Mesendoderm (in vitro differentiated cells): ENCODE data around the gene EIF4E2.
A peak's percentile ranks its signal among the peaks of the same experiment; 100 is the strongest.

Experiments used
- DNase-seq: peaks from one replicate; pipeline ENCODE4 v3.0.0; 2013
- H2AK5ac ChIP-seq: 2 replicates; pipeline ENCODE4 v1.6.1; 2013; ENCODE audit warnings: low read length, inconsistent platforms
- H2BK120ac ChIP-seq: 2 replicates; pipeline ENCODE4 v1.6.1; 2013; ENCODE audit warnings: low read depth, mild to moderate bottlenecking, low read length, moderate library complexity, mixed read lengths
- H2BK15ac ChIP-seq: replicated peaks from 2 replicates; pipeline ENCODE4 v1.6.1; 2013; ENCODE audit warnings: low read depth, mild to moderate bottlenecking, moderate library complexity
- H2BK5ac ChIP-seq: 2 replicates; pipeline ENCODE4 v1.6.1; 2013; ENCODE audit warnings: low read length, inconsistent platforms
- H3K18ac ChIP-seq: 2 replicates; pipeline ENCODE4 v1.6.1; 2013; ENCODE audit warnings: mild to moderate bottlenecking, low read length, mixed read lengths
- H3K23ac ChIP-seq: one replicate; pipeline ENCODE4 v1.6.1; 2013; ENCODE audit warnings: low read length
- H3K27ac ChIP-seq: 2 replicates; pipeline ENCODE4 v1.5.1; 2013; ENCODE audit warnings: low read depth, mild to moderate bottlenecking, inconsistent platforms, low read length, moderate library complexity
- H3K27me3 ChIP-seq: 2 replicates; pipeline ENCODE4 v1.6.1; 2013; ENCODE audit warnings: low read length, control low read depth, mild to moderate bottlenecking, inconsistent platforms; ENCODE audit not compliant: insufficient read depth, poor library complexity
- H3K36me3 ChIP-seq: 2 replicates; pipeline ENCODE4 v1.6.1; 2013; ENCODE audit warnings: low read length, inconsistent platforms; ENCODE audit not compliant: control insufficient read depth, insufficient read depth
- H3K4ac ChIP-seq: one replicate; pipeline ENCODE4 v1.6.1; 2013; ENCODE audit warnings: low read depth, mild to moderate bottlenecking, low read length, moderate library complexity
- H3K4me1 ChIP-seq: 2 replicates; pipeline ENCODE4 v1.6.1; 2013; ENCODE audit warnings: low read depth, low read length, inconsistent platforms; ENCODE audit not compliant: control insufficient read depth
- H3K4me2 ChIP-seq: 2 replicates; pipeline ENCODE4 v1.6.1; 2013; ENCODE audit warnings: low read length
- H3K4me3 ChIP-seq: 2 replicates; pipeline ENCODE4 v1.5.1; 2013; ENCODE audit warnings: mild to moderate bottlenecking, low read length
- H3K56ac ChIP-seq: one replicate; pipeline ENCODE4 v1.6.1; 2013; ENCODE audit warnings: low read length
- H3K79me1 ChIP-seq: 2 replicates; pipeline ENCODE4 v1.6.1; 2013; ENCODE audit warnings: low read length, inconsistent platforms
- H3K79me2 ChIP-seq: 2 replicates; pipeline ENCODE4 v1.6.1; 2013; ENCODE audit warnings: mild to moderate bottlenecking, low read length; ENCODE audit not compliant: control insufficient read depth, insufficient read depth
- H3K9ac ChIP-seq: 2 replicates; pipeline ENCODE4 v1.6.1; 2013; ENCODE audit warnings: low read length, inconsistent platforms
- H4K5ac ChIP-seq: one replicate; pipeline ENCODE4 v1.6.1; 2013; ENCODE audit warnings: low read length
- H4K8ac ChIP-seq: one replicate; pipeline ENCODE4 v1.6.1; 2013; ENCODE audit warnings: low read depth, mild to moderate bottlenecking, control low read depth, low read length, moderate library complexity
- WGBS: extraction: QIAGEN DNeasy Blood & Tissue Kit; methylation state at CpG from one replicate; pipeline ENCODE4 v1.1.7; 2013; ENCODE audit warnings: low lambda C conversion rate, missing lambda C conversion rate; ENCODE audit not compliant: insufficient coverage; ENCODE audit errors: extremely low coverage; 5-methylcytosine and 5-hydroxymethylcytosine counted together

Gene EIF4E2

GRCh38 chr2:232593982-232594381 lies 43.5 kb downstream of the EIF4E2 start:
- no peak overlapping the region for H3K27ac ChIP-seq
- H3K4me1 ChIP-seq, result no peaks in the 10 kb centered on the region
- H3K23ac ChIP-seq, result no peak overlapping the region
- H3K4me3 ChIP-seq, result no peak overlapping the region
- no peaks in the 10 kb centered on the region for H3K79me2 ChIP-seq
- H3K36me3 ChIP-seq, result no peaks in the 10 kb centered on the region
- H2AK5ac ChIP-seq, result no peak overlapping the region
- H3K4me2 ChIP-seq, result no peak overlapping the region
- no peak overlapping the region for H3K9ac ChIP-seq
- H3K27me3 ChIP-seq, result no peaks in the 10 kb centered on the region
- no peak overlapping the region for H4K8ac ChIP-seq
- H2BK5ac ChIP-seq, result no peak overlapping the region
- no peak overlapping the region for H2BK15ac ChIP-seq
- H3K79me1 ChIP-seq, result no peaks in the 10 kb centered on the region
- H3K56ac ChIP-seq, result no peak overlapping the region
- no peak overlapping the region for H3K4ac ChIP-seq
- H3K18ac ChIP-seq, result no peak overlapping the region
- no peak overlapping the region for H4K5ac ChIP-seq
- WGBS, result no CpG with 5 or more reads among the region's 7 CpGs
- H2BK120ac ChIP-seq, result no peak overlapping the region
- no peak for DNase-seq

GRCh38 chr2:232597362-232598079 lies 47.0 kb downstream of the EIF4E2 start:
- Histone ChIP-seq H3K4me2 (no peak overlapping the region), H3K4ac (no peak overlapping the region), H2BK15ac (no peak overlapping the region), H2BK120ac (no peak overlapping the region), H3K27me3 (no peaks in the 10 kb centered on the region), H3K23ac (no peak overlapping the region), H3K79me1 (no peaks in the 10 kb centered on the region), H2AK5ac (no peak overlapping the region), H4K5ac (no peak overlapping the region), H3K4me3 (no peak overlapping the region), H3K4me1 (no peaks in the 10 kb centered on the region), H3K27ac (no peak overlapping the region), H4K8ac (no peak overlapping the region), H3K36me3 (no peaks in the 10 kb centered on the region), H2BK5ac (no peak overlapping the region), H3K56ac (no peak overlapping the region), H3K9ac (no peak overlapping the region), H3K18ac (no peak overlapping the region), H3K79me2 (no peaks in the 10 kb centered on the region)
- no CpG with 5 or more reads among the region's 7 CpGs for WGBS
- no peak for DNase-seq

- H3K4me1 ChIP-seq, result no peaks in the 10 kb centered on the region
- no peak overlapping the region for H3K27ac ChIP-seq
- no peak overlapping the region for H3K4ac ChIP-seq
- H3K56ac ChIP-seq, result no peak overlapping the region
- no peak overlapping the region for H3K23ac ChIP-seq
- no peak overlapping the region for H2BK5ac ChIP-seq
- no peak overlapping the region for H3K9ac ChIP-seq
- H3K79me2 ChIP-seq, result no peaks in the 10 kb centered on the region
- no peaks in the 10 kb centered on the region for H3K79me1 ChIP-seq
- no peak overlapping the region for H3K4me3 ChIP-seq
- H3K36me3 ChIP-seq, result no peaks in the 10 kb centered on the region
- DNase-seq, result no peak
- H2AK5ac ChIP-seq, result no peak overlapping the region
- no peaks in the 10 kb centered on the region for H3K27me3 ChIP-seq
- H3K4me2 ChIP-seq, result no peak overlapping the region
- H4K5ac ChIP-seq, result no peak overlapping the region
- no peak overlapping the region for H2BK120ac ChIP-seq
- WGBS, result no CpG with 5 or more reads among the region's 4 CpGs
- no peak overlapping the region for H2BK15ac ChIP-seq
- no peak overlapping the region for H3K18ac ChIP-seq
- no peak overlapping the region for H4K8ac ChIP-seq
These were observed 47.8 kb downstream of the EIF4E2 start for GRCh38 chr2:232598293-232598692.

GRCh38 chr2:232600053-232600773 lies 49.7 kb downstream of the EIF4E2 start:
- Histone ChIP-seq H3K79me2 (no peaks in the 10 kb centered on the region), H2BK5ac (no peak overlapping the region), H3K4me3 (no peak overlapping the region), H3K18ac (no peak overlapping the region), H4K5ac (no peak overlapping the region), H2BK120ac (no peak overlapping the region), H3K79me1 (no peaks in the 10 kb centered on the region), H3K4me1 (no peaks in the 10 kb centered on the region), H3K27ac (no peak overlapping the region), H3K56ac (no peak overlapping the region), H2BK15ac (no peak overlapping the region), H2AK5ac (no peak overlapping the region), H3K36me3 (no peaks in the 10 kb centered on the region), H4K8ac (no peak overlapping the region), H3K9ac (no peak overlapping the region), H3K27me3 (no peaks in the 10 kb centered on the region), H3K4me2 (no peak overlapping the region), H3K4ac (no peak overlapping the region), H3K23ac (no peak overlapping the region)
- WGBS, result no CpG with 5 or more reads among the region's 17 CpGs
- peak; percentile 31 for DNase-seq

GRCh38 chr2:232603283-232603682 lies 52.8 kb downstream of the EIF4E2 start:
- Histone ChIP-seq H3K27me3 (no peaks in the 10 kb centered on the region), H3K79me1 (no peaks in the 10 kb centered on the region), H3K79me2 (no peaks in the 10 kb centered on the region), H3K36me3 (no peaks in the 10 kb centered on the region), H3K4ac (no peak overlapping the region), H2AK5ac (no peak overlapping the region), H3K4me2 (no peak overlapping the region), H3K23ac (no peak overlapping the region), H3K18ac (no peak overlapping the region), H3K4me3 (no peak overlapping the region), H2BK120ac (no peak overlapping the region), H3K9ac (no peak overlapping the region), H4K5ac (no peak overlapping the region), H3K56ac (no peak overlapping the region), H3K4me1 (no peaks in the 10 kb centered on the region), H2BK5ac (no peak overlapping the region), H2BK15ac (no peak overlapping the region), H3K27ac (no peak overlapping the region), H4K8ac (no peak overlapping the region)
- no peak for DNase-seq
- no CpG with 5 or more reads among the region's 3 CpGs for WGBS
